Uterus (tissue), 2 donors: ENCODE data around the gene ACTR3C.

ENCODE experiments used
- POLR2A ChIP-seq, 2 donors: fragments of 450-650 bp; IDR thresholded peaks; one replicate each; pipeline ENCODE4 v1.6.1; 2016; ENCODE audit warnings: antibody characterized with exemption in 2 of 2, mild to moderate bottlenecking in 1 of 2, moderate library complexity in 1 of 2
- TF ChIP-seq, protein P1 (sequence below), 4 experiments: fragments of 200-600 bp in 2 of 4; fragments of 450-650 bp in 2 of 4; sonication (generic) in 2 of 4; IDR thresholded peaks; one replicate each; pipeline ENCODE4 v1.5.1; 2016 to 2019; ENCODE audit warnings: antibody characterized with exemption in 4 of 4, mild to moderate bottlenecking in 2 of 4, moderate library complexity in 1 of 4

DNA sequence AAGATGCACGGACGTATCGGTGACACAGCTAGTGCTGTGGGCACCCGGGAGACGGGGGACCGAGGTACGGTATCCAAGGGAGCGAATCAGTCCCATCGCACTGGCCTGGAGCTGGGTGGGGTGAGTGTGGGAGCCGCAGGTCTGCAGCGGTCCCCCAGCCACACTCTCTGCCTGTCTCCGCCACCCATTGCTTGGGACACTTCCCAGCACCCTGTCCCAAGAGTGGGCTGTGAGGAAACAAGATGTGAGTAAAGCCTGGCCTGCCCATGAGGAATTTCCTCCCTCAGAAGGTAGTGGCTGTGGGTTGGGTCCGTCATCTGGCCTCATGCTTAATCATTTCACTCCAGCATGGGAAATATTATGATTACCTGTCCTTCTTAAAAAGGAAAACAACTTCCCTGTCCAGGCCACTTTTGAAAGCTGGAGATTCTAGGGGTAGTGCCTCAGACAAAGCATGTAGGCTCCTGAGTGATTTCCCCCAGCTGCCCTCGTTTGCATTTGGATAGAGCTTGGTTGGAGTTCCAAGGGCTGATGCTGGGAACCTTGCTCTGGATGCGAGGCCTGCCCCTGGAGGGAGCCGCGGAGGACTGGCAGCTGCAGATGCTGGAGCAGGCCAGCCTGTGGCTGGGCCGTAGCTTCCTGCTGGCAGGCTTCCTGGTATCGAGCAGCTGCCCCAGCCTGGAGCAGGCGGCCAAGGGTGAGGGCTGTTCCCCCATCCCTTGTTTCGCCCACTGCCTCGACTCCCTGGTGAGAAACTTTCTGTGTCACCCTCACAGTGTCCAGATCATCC is 6.2 kb upstream of the ACTR3C start:
- TF ChIP-seq, protein P1, sequence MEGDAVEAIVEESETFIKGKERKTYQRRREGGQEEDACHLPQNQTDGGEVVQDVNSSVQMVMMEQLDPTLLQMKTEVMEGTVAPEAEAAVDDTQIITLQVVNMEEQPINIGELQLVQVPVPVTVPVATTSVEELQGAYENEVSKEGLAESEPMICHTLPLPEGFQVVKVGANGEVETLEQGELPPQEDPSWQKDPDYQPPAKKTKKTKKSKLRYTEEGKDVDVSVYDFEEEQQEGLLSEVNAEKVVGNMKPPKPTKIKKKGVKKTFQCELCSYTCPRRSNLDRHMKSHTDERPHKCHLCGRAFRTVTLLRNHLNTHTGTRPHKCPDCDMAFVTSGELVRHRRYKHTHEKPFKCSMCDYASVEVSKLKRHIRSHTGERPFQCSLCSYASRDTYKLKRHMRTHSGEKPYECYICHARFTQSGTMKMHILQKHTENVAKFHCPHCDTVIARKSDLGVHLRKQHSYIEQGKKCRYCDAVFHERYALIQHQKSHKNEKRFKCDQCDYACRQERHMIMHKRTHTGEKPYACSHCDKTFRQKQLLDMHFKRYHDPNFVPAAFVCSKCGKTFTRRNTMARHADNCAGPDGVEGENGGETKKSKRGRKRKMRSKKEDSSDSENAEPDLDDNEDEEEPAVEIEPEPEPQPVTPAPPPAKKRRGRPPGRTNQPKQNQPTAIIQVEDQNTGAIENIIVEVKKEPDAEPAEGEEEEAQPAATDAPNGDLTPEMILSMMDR (IDR thresholded peaks at IDR 0.05): no peak
- TF ChIP-seq POLR2A (IDR thresholded peaks at IDR 0.05): no peak
